ENCODE data around the gene IMPDH1.
"Not testable (repeated sequence)": the region's sequence is repeated elsewhere in the genome, so short reads cannot be mapped to it uniquely, and the experiment has no call there.

The IMPDH1 gene

GRCh38 chr7:128409596-128410450 is at the start of gene IMPDH1:
Gene IMPDH1 (minus strand): TSS chr7:128409982. CDS start chr7:128409901, 81 bp downstream.
- DNase-seq (ENCODE audit: low read depth): peak; percentile 90

GRCh38 chr7:128459394-128459878 is 49.7 kb upstream of the IMPDH1 start:
- DNase-seq (ENCODE audit: low read depth): peak; percentile 69

GRCh38 chr7:128458956-128459355 is 49.2 kb upstream of the IMPDH1 start:
- DNase-seq (ENCODE audit: low read depth): no peak

GRCh38 chr7:128457385-128457784 is 47.6 kb upstream of the IMPDH1 start:
- DNase-seq (ENCODE audit: low read depth): not testable (repeated sequence)

DNA sequence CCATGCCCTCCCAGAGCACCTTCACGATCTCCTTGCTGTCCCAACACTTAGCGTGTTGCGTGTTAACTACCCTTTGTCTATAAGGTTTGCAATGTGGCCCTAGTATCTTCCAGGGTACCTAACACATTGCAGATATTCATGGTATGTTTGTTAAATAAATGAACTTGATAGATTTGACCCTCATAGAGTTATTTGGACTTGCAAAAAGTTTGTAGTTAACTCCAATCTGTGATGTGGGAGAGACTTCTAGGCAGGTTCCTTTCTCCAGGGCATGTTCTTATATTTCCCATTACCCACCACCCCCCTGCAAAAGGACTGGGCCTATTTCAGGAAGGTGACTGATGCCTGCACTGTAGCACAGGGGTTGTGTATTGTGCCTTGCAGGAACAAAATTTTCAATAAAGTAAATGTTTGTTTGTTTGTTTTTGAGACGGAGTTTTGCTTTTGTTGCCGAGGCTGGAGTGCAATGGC is 46.5 kb upstream of the IMPDH1 start:
- no peak for DNase-seq (ENCODE audit: low read depth)

- DNase-seq (ENCODE audit: low read depth): peak; percentile 98
Observed at GRCh38 chr7:128455543-128456254, 45.9 kb upstream of the IMPDH1 start, which contains the start of gene HILPDA. Gene HILPDA (plus strand): TSS chr7:128455878. CDS start chr7:128457269, 1,391 bp downstream.

DNA sequence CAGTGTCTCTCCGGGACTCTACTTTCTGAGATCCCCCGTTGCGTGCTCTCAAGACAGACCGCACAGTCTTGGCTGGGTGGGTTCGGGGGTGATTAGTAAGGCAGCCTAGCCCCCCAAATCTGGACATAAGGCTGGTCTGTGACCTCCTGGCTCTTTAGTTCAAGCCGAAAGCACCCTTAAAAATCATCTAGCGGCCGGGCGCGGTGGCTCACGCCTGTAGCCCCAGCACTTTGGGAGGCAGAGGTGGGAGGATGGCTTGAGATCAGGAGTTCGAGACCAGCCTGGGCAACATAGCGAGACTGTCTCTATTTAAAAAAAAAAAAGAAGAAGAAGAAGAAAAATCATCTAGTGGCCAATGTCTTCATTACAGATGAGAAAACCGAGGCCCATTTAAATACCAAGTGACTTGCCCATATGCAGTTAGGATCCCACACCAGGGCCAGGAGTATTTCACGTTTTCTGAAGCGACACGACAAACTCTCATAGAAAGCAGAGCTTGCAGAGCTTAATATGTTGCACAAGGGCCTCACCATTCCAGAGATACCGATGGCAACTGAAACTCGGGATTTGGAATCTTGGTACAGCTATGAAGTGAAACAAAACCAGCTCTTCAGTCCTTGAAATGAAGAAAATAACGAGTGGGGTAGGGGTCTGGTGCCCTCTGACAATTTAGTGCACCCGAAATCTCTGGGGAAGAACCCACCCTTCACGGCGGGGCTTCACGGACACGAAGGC is 45.2 kb upstream of the IMPDH1 start:
- DNase-seq (ENCODE audit: low read depth): peak; percentile 85

GRCh38 chr7:128453836-128454804 is 44.3 kb upstream of the IMPDH1 start:
- peak; percentile 96 for DNase-seq (ENCODE audit: low read depth)

DNA sequence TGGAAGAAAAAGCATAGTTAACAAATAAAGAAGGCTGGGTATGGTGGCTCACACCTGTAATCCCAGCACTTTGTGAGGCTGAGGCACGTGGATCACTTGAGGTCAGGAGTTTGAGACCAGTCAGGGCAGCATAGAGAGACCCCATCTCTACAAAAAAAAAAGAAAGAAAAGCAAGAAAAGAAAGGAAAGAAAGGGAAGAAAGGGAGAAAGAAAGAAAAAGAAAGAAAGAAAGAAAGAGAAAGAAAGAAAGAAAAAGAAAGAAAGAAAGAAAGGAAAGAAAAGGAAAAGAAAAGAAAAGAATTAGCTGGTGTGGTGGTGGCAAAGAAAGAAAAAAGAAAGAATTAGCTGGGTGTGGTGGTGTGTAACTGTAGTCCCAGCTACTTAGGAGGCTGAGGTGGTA is 42.8 kb upstream of the IMPDH1 start:
- no peak for DNase-seq (ENCODE audit: low read depth)

GRCh38 chr7:128450913-128451312 is 41.1 kb upstream of the IMPDH1 start:
- DNase-seq (ENCODE audit: low read depth): no peak

DNA sequence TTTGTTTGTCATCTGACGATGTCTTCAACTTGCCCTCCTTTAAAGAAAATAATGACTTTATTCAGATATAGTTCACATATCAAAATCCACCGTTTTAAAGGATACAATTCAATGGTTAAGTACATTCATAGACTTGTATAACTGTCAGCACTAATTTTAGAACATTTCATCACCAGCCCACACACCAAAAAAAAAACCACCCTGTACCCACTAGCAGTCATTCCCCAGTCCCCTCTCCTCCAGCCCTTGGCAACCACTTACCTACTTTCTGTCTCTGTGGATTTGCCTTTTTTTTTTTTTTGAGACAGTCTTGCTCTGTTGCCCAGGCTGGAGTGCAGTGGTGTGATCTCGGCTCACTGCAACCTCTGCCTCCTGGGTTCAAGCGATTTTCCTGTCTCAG is 40.6 kb upstream of the IMPDH1 start:
- DNase-seq (ENCODE audit: low read depth): no peak

DNA sequence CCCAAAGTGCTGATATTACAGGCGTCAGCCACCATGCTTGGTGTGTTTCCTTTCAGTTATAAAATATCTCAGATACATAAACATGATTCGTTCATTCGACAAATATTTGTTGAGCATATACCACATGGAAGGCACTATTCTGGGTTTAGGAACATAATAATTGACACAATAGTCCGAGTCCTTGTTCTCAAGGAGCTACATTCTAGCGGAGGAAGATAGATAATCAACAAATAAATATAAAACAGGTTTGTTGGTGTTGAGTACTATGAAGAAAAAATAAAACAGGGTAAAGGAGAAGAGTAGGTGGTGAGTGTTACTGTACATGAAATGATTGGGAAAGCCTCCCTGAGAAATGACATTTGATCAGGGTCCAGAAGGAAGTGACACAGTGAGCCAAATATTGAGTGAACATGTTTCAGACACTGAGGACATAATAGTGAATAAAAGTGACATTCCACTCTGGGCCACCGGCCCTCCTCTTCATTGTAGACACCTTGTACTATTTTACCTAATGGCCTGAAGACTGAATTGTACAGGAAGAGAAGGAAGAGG is 39.0 kb upstream of the IMPDH1 start:
- DNase-seq (ENCODE audit: low read depth): no peak

DNA sequence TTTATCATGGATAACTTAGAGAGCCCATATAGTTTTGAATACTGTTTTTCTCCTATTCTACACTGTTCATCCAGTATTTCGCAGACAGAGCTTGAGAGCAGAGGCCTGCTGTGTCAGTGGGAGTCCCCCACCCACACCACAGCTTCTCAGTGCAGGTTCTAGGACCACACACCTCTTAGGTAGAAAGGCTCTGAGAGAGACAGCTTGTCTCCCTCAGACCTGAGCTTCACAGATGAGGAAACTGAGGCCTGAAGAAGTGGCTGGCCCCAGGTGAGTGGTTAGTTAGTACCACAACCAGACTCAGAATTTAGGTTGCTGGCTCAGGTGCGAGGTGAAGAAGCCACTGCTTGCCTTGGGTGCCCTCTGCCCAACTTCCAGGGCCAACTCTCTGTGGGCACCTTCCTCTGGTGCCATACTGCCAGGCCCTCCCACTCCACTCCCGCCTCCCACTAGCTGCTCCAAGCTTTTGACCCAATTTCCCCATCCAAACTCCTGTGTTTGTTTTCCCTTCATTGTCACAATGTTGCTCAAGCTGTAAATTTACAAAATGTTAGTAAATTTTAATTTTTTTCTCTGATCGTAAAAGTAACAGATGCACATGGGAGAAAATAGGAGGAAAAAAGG is 38.3 kb upstream of the IMPDH1 start:
- DNase-seq (ENCODE audit: low read depth): no peak

GRCh38 chr7:128446306-128446705 is 36.5 kb upstream of the IMPDH1 start:
- DNase-seq (ENCODE audit: low read depth): no peak

DNA sequence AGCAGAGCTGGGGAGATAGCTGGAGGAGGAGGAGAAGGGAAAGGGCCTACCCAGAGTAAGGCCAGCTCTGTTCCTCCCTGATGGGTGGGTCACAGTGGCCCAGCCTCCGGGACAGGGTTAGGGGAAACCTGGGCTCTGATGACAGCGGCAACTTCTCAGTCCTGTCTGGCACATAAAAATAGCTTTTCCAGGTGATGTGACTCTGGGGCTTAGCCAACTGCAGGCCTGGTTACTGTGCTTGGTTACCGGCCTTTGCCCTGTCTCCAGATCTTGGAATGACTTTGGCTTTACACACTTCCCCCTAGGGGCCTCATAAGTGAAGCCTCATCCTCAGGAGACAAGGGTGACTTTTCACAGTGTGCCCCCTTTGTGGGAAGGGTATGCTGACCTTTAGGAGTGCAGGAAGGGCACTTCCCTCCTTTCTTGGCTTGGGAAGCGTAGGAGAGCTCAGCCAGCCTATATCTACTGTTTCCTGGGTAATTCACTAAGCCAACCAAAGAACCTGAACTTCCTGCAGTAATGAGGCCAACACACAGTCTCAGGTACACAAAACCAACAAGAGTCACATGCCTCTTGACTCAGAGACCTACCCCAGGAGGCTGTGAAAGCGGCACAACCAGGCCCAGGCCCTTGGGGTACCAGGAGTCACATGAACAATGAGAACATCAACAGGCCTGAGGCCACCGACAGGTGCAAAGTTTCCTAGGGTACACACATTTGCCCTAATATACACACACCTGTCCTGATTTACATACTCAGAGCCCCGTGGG is 34.2 kb upstream of the IMPDH1 start:
- DNase-seq (ENCODE audit: low read depth): no peak

DNA sequence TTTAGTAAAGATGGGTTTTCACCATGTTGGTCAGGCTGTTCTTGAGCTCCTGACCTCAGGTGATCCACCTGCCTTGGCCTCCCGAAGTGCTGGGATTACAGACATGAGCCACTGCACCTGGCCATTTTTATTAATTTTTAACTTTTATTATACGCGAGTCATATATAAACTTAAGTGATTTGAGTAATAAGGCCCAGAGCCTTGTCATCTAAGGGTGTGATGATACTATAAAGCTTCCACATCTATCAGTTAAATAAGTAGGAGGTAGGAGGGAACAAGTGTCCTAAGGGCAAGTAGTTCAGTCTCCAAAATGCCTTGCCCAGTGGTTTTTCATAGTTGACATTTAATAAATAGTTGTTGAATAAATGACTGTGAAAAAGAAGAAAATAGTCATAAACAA is 32.6 kb upstream of the IMPDH1 start:
- no peak for DNase-seq (ENCODE audit: low read depth)

DNA sequence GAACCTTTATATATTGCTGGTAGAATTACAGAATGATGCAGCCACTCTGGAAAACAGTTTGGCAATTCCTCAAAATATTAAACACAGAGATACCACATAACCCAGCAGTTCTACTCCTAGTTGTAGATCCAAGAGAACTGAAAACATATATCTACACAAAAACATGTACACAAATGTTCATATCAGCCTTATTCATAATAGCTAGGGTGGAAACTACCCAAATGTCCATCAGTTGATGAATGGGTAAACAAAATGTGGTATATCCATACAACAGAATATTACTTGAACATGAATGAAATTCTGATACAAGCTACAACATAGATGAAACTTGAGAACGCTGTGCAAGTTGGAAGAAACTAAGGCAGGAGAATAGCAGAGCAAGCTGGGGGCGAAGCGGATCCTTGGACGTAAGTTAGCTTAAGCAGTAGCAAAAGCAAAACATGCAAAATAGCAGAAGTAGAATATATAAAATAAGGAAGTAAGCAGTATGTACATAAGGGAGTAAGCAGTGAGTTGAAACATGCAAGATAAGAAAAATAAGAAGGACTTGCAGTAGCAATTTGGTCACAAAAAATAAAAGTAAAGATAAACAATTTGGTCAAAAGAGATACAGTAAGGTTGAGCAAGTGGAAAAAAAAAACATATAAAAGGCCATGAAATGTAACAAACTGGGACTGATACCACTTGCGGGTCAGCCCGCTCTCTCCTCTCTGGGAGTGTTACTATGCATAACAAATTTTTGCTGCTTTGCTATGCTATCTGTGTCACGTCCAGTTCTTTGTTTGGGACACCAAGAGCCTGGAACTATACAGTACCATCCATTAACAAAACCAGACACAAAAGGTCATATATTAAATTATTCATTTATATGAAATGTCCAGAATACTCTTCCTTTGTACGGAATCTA is 27.9 kb upstream of the IMPDH1 start:
- no peak for DNase-seq (ENCODE audit: low read depth)

DNA sequence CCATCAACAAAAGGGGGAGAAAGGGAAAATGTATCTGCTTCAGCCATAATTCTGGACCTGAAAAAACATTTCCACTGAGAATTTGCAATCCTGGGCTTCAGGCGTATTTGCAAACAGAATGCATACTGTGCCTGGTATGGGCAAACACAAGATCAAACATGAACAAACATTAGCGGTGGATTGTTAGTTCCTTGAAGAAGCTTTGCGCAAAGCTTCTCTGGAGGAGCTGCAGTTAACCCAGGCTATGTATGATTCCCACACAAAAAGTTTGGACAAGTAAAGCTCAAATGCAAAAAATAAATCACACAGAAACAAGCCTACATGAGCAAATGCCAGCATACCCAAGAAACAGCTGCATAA is 25.5 kb upstream of the IMPDH1 start:
- DNase-seq (ENCODE audit: low read depth): no peak

All from amniotic epithelial cell (primary cell).